OCI-LY7 (cell line): ENCODE measurements around the gene ACCS.

ENCODE experiments used
- EZH2phosphoT487 ChIP-seq: fragments of 200-600 bp; sonication (generic); IDR thresholded peaks from 2 replicates; pipeline ENCODE4 v1.6.1; 2018; ENCODE audit warnings: low read depth, borderline replicate concordance, mild to moderate bottlenecking, mixed run types, antibody characterized with exemption, low read length, moderate library complexity, mixed read lengths
- TF ChIP-seq, protein P1 (sequence below): fragments of 200-600 bp; sonication (generic); conservative IDR thresholded peaks from 2 replicates; pipeline ENCODE4 v1.5.1; 2014; ENCODE audit warnings: mild to moderate bottlenecking, antibody characterized with exemption, low read length, moderate library complexity, mixed read lengths

DNA sequence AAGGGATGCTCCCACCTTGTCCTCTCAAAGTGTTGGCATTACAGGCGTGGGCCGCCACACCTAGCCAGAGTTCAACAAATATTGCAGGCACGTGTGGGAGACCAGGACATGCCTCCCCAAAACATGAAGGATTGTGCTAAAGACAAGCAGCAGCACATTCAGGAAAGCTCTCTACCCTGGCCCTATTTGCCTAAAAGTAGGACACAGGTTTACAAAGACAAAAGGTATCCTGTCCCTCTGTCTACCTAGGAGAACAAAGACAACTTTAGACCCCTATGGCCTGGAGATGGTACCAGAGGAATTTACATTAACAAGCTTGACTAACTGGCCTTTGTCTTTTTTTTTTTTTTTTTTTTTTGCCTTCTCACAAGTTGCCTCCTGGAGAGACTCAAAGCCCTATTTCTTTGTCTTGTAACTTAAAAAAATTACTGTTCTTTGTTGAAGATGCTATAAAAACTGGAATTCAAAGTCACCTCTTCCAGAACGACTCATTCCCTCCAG, 859 bp upstream of the ACCS start:
- TF ChIP-seq, protein P1, sequence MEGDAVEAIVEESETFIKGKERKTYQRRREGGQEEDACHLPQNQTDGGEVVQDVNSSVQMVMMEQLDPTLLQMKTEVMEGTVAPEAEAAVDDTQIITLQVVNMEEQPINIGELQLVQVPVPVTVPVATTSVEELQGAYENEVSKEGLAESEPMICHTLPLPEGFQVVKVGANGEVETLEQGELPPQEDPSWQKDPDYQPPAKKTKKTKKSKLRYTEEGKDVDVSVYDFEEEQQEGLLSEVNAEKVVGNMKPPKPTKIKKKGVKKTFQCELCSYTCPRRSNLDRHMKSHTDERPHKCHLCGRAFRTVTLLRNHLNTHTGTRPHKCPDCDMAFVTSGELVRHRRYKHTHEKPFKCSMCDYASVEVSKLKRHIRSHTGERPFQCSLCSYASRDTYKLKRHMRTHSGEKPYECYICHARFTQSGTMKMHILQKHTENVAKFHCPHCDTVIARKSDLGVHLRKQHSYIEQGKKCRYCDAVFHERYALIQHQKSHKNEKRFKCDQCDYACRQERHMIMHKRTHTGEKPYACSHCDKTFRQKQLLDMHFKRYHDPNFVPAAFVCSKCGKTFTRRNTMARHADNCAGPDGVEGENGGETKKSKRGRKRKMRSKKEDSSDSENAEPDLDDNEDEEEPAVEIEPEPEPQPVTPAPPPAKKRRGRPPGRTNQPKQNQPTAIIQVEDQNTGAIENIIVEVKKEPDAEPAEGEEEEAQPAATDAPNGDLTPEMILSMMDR, result no peak
- TF ChIP-seq EZH2phosphoT487, result no peak
